PC-3 (cell line): Measurements from ENCODE around the gene PGAP2. TPM values are rescaled to one million over a fixed set of nuclear protein-coding genes. Genes with fewer than 3 reads are reported as not detected.
A peak's percentile ranks its signal among the peaks of the same experiment; 100 is the strongest.

ENCODE experiments used
- ATAC-seq: fragments of 200-7000 bp; cut with Tn5 transposase; 2 replicates; pipeline ENCODE4 v1.9.1; 2020; ENCODE audit warnings: mild to moderate bottlenecking, moderate library complexity
- BruUV-seq: library from RNA; stranded (reverse); fragments of 400-500 nt; replicated peaks from 2 replicates; lab custom pipeline; 2021; lab: Mats Ljungman, UMichigan
- CTCF ChIA-PET: fragments of 300-600 bp; sonication (Branson Sonifier 250); formaldehyde crosslinking; loops from one replicate; lab custom pipeline; 2022; ENCODE audit warnings: antibody characterized with exemption; lab: Charles Lee
- POLR2A ChIA-PET: fragments of 300-600 bp; sonication (Branson Sonifier 250); formaldehyde crosslinking; loops from one replicate; lab custom pipeline; 2022; ENCODE audit warnings: antibody characterized with exemption; ENCODE audit not compliant: unreplicated experiment; lab: Charles Lee
- DNase-seq: peaks from one replicate; pipeline ENCODE4 v3.0.0-alpha.2; 2015
- H2AFZ ChIP-seq: fragments of 300-600 bp; sonication (generic); 2 replicates; pipeline ENCODE4 v1.6.0; 2016; ENCODE audit warnings: antibody characterized with exemption, low read length
- H3F3A ChIP-seq: fragments of 300-600 bp; sonication (generic); one replicate; pipeline ENCODE4 v1.6.0; 2017; ENCODE audit warnings: antibody characterized with exemption, low read length, control low read depth, mild to moderate bottlenecking; ENCODE audit not compliant: unreplicated experiment
- H3K27ac ChIP-seq: fragments of 300-600 bp; sonication (generic); 2 replicates; pipeline ENCODE4 v1.5.1; 2016; ENCODE audit warnings: mild to moderate bottlenecking, low read length
- H3K27me3 ChIP-seq: fragments of 300-600 bp; sonication (generic); 2 replicates; pipeline ENCODE4 v1.6.1; 2016; ENCODE audit warnings: low read length, mixed read lengths
- H3K36me3 ChIP-seq: fragments of 300-600 bp; sonication (generic); 2 replicates; pipeline ENCODE4 v1.6.1; 2016; ENCODE audit warnings: low read depth, mixed run types, low read length, mixed read lengths
- H3K4me1 ChIP-seq: fragments of 300-600 bp; sonication (generic); 2 replicates; pipeline ENCODE4 v1.5.1; 2016; ENCODE audit warnings: low read length; ENCODE audit not compliant: insufficient read depth
- H3K4me2 ChIP-seq: fragments of 300-600 bp; sonication (generic); 2 replicates; pipeline ENCODE4 v1.6.0; 2016; ENCODE audit warnings: low read length
- H3K4me3 ChIP-seq: fragments of 300-600 bp; sonication (generic); 2 replicates; pipeline ENCODE4 v1.5.1; 2016; ENCODE audit warnings: mild to moderate bottlenecking, low read length, mixed read lengths
- H3K79me2 ChIP-seq: fragments of 300-600 bp; sonication (generic); 2 replicates; pipeline ENCODE4 v1.6.1; 2017; ENCODE audit warnings: low read length, mixed read lengths
- H3K9ac ChIP-seq: fragments of 300-600 bp; sonication (generic); 2 replicates; pipeline ENCODE4 v1.6.0; 2016; ENCODE audit warnings: mild to moderate bottlenecking, low read length
- H3K9me2 ChIP-seq: fragments of 300-600 bp; sonication (generic); replicated peaks from 2 replicates; pipeline ENCODE4 v1.6.1; 2016; ENCODE audit warnings: mixed run types, low read length, mixed read lengths
- H3K9me3 ChIP-seq: fragments of 300-600 bp; sonication (generic); 2 replicates; pipeline ENCODE4 v1.6.1; 2016; ENCODE audit warnings: low read length, mixed read lengths
- H4K20me1 ChIP-seq: fragments of 300-600 bp; sonication (generic); 2 replicates; pipeline ENCODE4 v1.6.1; 2016; ENCODE audit warnings: low read length, mixed read lengths
- EZH2 ChIP-seq: fragments of 300-600 bp; sonication (generic); IDR thresholded peaks from one replicate; pipeline ENCODE4 v1.6.1; 2017; ENCODE audit warnings: antibody characterized with exemption, mild to moderate bottlenecking, low read length; ENCODE audit not compliant: unreplicated experiment
- EZH2phosphoT487 ChIP-seq: fragments of 300-600 bp; sonication (generic); IDR thresholded peaks from 2 replicates; pipeline ENCODE4 v1.6.1; 2018; ENCODE audit warnings: mild to moderate bottlenecking, antibody characterized with exemption, low read length, borderline replicate concordance
- intact Hi-C: fragments of 100-400 bp; cut with micrococcal nuclease; formaldehyde crosslinking; loops from 2 replicates; pipeline ENCODE4 v1.9.0; 2023
- total RNA-seq: library from RNA; depleted of rRNA; stranded (reverse); fragments of >200 nt; gene quantifications from 2 replicates; pipeline ENCODE4 v1.2.3, GENCODE V29; 2014
- TF ChIP-seq, protein P1 (sequence below): fragments of 300-600 bp; sonication (generic); conservative IDR thresholded peaks from 2 replicates; pipeline ENCODE4 v1.5.1; 2017; ENCODE audit warnings: antibody characterized with exemption, low read depth, mild to moderate bottlenecking, low read length

PGAP2 gene
- total RNA-seq, 1 experiment from 2014 or later = 25.9 TPM

DNA sequence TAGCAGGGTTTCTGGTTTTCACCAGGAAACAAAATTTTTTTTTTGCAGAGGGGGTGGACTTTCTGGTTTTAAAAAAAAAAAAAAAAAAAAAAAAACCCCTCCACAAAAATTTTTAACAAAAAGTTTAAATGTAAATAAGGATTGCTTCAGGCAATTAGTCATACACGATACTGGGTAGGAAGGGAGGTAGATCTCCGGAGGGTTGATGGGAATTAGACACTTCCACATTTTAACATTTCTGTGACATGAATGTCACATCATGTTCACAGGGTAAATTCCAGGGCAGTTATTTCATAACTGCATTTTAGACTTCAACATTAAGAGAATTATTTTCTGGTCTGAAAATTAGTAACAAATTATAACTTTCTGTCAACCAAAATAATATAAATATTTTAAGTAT is 26.9 kb upstream of the PGAP2 start:
- Histone ChIP-seq H3K4me1 (peaks cover 13% of the 10 kb centered on the region), H3K9me2 (no peaks in the 10 kb centered on the region), H3K36me3 (peaks cover 28% of the 10 kb centered on the region), H3K4me2 (no peak overlapping the region), H2AFZ (no peak overlapping the region), H3K4me3 (no peak overlapping the region), H4K20me1 (peaks cover 26% of the 10 kb centered on the region), H3K79me2 (peaks cover 73% of the 10 kb centered on the region), H3K27me3 (no peaks in the 10 kb centered on the region), H3K9ac (no peak overlapping the region), H3K9me3 (no peaks in the 10 kb centered on the region), H3K27ac (no peak overlapping the region), H3F3A (peaks cover 4% of the 10 kb centered on the region)
- DNase-seq (peak; percentile 50), ATAC-seq (peak; percentile 81)
- intact Hi-C loops = no loop called here
- no peak for TF ChIP-seq EZH2phosphoT487
- no peak for TF ChIP-seq EZH2
- TF ChIP-seq, protein P1, sequence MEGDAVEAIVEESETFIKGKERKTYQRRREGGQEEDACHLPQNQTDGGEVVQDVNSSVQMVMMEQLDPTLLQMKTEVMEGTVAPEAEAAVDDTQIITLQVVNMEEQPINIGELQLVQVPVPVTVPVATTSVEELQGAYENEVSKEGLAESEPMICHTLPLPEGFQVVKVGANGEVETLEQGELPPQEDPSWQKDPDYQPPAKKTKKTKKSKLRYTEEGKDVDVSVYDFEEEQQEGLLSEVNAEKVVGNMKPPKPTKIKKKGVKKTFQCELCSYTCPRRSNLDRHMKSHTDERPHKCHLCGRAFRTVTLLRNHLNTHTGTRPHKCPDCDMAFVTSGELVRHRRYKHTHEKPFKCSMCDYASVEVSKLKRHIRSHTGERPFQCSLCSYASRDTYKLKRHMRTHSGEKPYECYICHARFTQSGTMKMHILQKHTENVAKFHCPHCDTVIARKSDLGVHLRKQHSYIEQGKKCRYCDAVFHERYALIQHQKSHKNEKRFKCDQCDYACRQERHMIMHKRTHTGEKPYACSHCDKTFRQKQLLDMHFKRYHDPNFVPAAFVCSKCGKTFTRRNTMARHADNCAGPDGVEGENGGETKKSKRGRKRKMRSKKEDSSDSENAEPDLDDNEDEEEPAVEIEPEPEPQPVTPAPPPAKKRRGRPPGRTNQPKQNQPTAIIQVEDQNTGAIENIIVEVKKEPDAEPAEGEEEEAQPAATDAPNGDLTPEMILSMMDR = no peak
- CTCF ChIA-PET = no interaction called here
- BruUV-seq = no TSS peak
- POLR2A ChIA-PET = no interaction called here

DNA sequence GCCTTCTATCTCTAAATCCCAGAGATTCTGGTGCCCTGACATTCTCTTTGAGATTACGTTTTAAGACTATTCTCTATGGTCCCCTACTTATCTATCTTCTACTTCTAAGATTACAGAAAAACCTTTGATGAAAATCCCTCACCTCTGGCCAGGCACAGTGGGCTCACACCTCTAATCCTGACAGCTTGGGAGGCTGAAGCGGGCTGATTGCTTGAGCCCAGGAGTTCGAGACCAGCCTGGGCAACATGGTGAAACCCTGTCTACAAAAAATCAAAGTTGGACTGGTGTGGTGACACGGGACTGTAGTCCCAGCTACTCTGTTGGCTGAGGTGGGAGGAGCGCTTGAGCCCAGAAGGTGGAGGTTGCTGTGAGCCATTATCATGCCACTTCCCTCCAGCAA is 25.4 kb upstream of the PGAP2 start:
- H3K36me3 ChIP-seq = peaks cover 19% of the 10 kb centered on the region
- H2AFZ ChIP-seq = no peak overlapping the region
- H3K4me1 ChIP-seq = peaks cover 19% of the 10 kb centered on the region
- H3K27me3 ChIP-seq = no peaks in the 10 kb centered on the region
- no peak for DNase-seq
- POLR2A ChIA-PET = no interaction called here
- intact Hi-C loops = loop anchor here (2.0 kb wide), 1 partner anchor 26 kb away; the partner anchor contains the start of gene PGAP2
- H3K9me2 ChIP-seq = no peaks in the 10 kb centered on the region
- no TSS peak for BruUV-seq
- H3K4me2 ChIP-seq = no peak overlapping the region
- no peak overlapping the region for H3K27ac ChIP-seq
- CTCF ChIA-PET = no interaction called here
- H3K9ac ChIP-seq = no peak overlapping the region
- H3K9me3 ChIP-seq = no peaks in the 10 kb centered on the region
- H3K4me3 ChIP-seq = no peak overlapping the region
- TF ChIP-seq EZH2 (no peak), EZH2phosphoT487 (no peak)
- TF ChIP-seq, protein P1 = no peak
- peaks cover 88% of the 10 kb centered on the region for H3K79me2 ChIP-seq
- H4K20me1 ChIP-seq = peaks cover 37% of the 10 kb centered on the region
- peaks cover 4% of the 10 kb centered on the region for H3F3A ChIP-seq
- no peak for ATAC-seq

DNA sequence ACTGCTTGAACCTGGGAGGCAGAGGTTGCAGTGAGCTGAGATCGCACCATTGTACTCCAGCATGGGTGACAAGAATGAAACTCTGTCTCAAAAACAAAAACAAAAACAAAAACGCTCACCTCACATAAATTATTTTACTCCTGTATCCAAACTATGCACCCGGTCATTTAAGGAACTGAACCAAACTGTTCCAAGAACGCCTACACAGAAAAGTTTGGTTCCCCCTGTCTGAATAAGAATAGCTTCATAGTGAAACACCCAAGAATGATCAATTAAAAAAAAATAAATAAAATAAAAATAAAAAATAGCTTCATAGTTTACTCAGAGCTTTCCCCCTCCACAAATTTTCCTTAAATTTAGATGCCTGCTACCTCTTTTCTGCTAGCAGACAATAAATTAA is 24.7 kb upstream of the PGAP2 start:
- H4K20me1 ChIP-seq = peaks cover 37% of the 10 kb centered on the region
- no peak overlapping the region for H3K9ac ChIP-seq
- H3K27me3 ChIP-seq = no peaks in the 10 kb centered on the region
- intact Hi-C loops = loop anchor here (2.0 kb wide), 1 partner anchor 25 kb away; the partner anchor contains the start of gene PGAP2
- ChIA-PET POLR2A (no interaction called here), CTCF (no interaction called here)
- H3K9me2 ChIP-seq = no peaks in the 10 kb centered on the region
- peaks cover 19% of the 10 kb centered on the region for H3K4me1 ChIP-seq
- H3K4me3 ChIP-seq = no peak overlapping the region
- H3K9me3 ChIP-seq = no peaks in the 10 kb centered on the region
- H3K4me2 ChIP-seq = no peak overlapping the region
- peaks cover 93% of the 10 kb centered on the region for H3K79me2 ChIP-seq
- H2AFZ ChIP-seq = no peak overlapping the region
- peaks cover 4% of the 10 kb centered on the region for H3F3A ChIP-seq
- no peak for TF ChIP-seq EZH2phosphoT487
- no peak for TF ChIP-seq EZH2
- TF ChIP-seq, protein P1 = no peak
- no peak overlapping the region for H3K27ac ChIP-seq
- peaks cover 13% of the 10 kb centered on the region for H3K36me3 ChIP-seq
- BruUV-seq = no TSS peak
- DNase-seq (no peak), ATAC-seq (no peak)
